ENCODE measurements around the gene AFG3L2.

The AFG3L2 gene

DNA sequence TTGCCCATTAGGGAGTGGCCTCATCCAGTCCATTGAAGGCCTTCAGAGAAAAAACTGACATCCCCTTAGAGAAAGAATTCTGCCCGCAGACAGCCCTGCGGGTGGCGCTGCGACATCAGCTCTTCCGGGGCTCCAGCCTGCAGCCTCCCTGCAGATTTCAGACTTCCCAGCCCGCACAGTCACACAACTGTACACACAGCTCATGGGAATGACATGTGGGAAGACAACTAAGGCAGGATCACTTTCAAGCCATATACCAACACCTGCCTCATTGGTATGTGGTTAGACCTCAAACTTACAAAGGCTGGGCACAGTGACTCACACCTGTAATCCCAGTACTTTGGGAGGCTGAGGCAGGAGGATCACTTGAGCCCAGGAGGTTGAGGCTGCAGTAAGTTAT is 93.8 kb downstream of the AFG3L2 start:
- Histone ChIP-seq H3K4me3 (ENCODE audit: low read depth, low read length) (no peak overlapping the region), H3K27me3 (replicated peaks) (no peaks in the 10 kb centered on the region), H3K27ac (peak overlapping the region; percentile 90), H3K36me3 (replicated peaks) (no peaks in the 10 kb centered on the region)
- peak; percentile 54 for DNase-seq
- in situ Hi-C loops (cut with HindIII; ENCODE audit: low pct_ligation_motif_present, low sequenced_read_pairs) = no loop called here
- TF ChIP-seq, protein P1, sequence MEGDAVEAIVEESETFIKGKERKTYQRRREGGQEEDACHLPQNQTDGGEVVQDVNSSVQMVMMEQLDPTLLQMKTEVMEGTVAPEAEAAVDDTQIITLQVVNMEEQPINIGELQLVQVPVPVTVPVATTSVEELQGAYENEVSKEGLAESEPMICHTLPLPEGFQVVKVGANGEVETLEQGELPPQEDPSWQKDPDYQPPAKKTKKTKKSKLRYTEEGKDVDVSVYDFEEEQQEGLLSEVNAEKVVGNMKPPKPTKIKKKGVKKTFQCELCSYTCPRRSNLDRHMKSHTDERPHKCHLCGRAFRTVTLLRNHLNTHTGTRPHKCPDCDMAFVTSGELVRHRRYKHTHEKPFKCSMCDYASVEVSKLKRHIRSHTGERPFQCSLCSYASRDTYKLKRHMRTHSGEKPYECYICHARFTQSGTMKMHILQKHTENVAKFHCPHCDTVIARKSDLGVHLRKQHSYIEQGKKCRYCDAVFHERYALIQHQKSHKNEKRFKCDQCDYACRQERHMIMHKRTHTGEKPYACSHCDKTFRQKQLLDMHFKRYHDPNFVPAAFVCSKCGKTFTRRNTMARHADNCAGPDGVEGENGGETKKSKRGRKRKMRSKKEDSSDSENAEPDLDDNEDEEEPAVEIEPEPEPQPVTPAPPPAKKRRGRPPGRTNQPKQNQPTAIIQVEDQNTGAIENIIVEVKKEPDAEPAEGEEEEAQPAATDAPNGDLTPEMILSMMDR (IDR thresholded peaks at IDR 0.05; ENCODE audit: low read depth, low read length, missing control alignments) = peak; percentile 64

DNA sequence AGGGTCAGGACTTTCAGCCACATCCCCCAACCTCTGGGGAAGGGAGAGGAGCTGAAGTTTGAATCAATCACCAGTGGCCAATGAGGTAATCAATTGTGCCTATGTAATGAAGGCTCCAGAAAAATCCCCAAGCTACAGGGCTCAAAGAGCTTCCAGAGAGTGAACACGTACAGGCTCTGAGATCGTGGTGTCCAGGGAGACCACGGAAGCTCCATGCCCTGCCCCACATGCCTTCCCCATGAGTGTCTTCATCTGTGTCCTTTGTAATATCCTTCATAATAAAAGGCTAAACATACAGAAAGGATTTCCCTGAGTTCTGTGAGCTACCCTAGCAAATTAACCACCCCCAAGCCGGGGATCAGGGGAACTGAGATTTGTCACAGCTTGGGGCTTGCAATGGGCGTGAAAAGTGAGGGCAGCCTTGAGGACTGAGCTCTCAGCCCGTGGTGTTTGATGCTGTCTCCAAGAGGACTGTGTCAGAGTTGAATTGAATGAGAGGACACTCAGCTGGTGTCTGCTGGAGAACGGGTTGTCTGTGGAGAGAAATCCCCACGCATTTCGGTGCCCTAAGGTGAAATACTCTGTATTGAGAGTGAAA is 94.5 kb downstream of the AFG3L2 start:
- Histone ChIP-seq H3K27ac (peak overlapping the region; percentile 90), H3K36me3 (replicated peaks) (no peaks in the 10 kb centered on the region), H3K4me3 (ENCODE audit: low read depth, low read length) (no peak overlapping the region), H3K27me3 (replicated peaks) (no peaks in the 10 kb centered on the region)
- TF ChIP-seq, protein P1 (IDR thresholded peaks at IDR 0.05; ENCODE audit: low read depth, low read length, missing control alignments) = no peak
- DNase-seq = peak; percentile 92
- in situ Hi-C loops (cut with HindIII; ENCODE audit: low pct_ligation_motif_present, low sequenced_read_pairs) = no loop called here

DNA sequence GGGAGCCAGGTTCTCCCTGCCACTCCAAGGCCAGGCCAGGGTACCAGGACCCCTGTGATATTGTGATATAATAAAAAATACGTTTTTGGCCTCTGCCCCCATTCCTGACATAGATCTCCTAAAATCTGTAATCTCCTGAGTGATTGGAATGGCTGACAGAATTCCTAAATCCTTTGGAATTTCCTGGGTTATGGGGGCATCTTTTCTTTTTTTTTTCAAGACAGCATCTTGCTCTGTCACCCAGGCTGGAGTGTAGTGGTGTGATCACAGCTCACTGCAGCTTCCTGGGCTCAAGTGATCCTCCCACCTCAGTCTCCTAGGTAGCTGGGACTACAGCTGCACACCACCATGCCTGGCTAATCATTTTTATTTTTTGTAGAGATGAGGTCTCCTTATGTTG is 95.2 kb downstream of the AFG3L2 start:
- H3K27ac ChIP-seq = peak overlapping the region; percentile 90
- no peak for DNase-seq
- no peak overlapping the region for H3K4me3 ChIP-seq (ENCODE audit: low read depth, low read length)
- H3K27me3 ChIP-seq (replicated peaks) = no peaks in the 10 kb centered on the region
- TF ChIP-seq, protein P1 (IDR thresholded peaks at IDR 0.05; ENCODE audit: low read depth, low read length, missing control alignments) = no peak
- no peaks in the 10 kb centered on the region for H3K36me3 ChIP-seq (replicated peaks)
- in situ Hi-C loops (cut with HindIII; ENCODE audit: low pct_ligation_motif_present, low sequenced_read_pairs) = no loop called here

DNA sequence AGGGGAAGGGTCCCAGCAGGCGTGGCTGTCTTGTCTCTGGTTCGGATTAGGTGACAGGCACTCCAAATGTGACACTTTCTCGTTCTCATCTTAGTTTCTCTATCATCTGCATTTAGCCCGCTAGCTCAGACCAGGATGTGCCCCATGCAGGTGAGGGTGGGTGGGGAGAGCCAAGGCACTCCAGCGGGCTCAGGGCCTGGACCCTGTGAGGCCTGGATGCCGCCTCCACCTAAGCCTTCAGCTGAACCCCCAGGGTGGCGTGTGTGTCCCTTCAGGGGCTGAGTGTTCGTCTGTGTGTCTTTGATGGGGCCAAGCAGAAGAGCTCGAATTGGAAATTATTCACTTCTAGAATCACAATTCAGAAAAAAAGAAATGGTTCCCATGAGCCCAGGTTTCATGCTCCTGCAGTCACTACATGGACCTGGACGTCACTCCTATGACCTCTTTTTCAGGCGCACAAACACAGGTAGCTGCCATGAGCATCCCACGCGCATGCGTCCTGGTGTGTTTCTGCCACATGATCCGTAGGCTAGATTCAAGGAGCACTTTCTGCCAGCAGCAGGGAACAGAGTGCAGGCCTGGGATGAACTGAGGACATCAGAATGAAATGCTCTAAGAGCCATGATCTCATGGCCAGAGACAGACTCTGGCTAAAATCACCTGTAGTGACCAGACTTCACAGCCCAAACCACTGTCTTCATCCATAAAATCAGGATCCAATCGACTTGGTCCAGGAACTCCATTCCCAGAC is 97.1 kb downstream of the AFG3L2 start:
- in situ Hi-C loops (cut with HindIII; ENCODE audit: low pct_ligation_motif_present, low sequenced_read_pairs) = no loop called here
- H3K27me3 ChIP-seq (replicated peaks) = no peaks in the 10 kb centered on the region
- TF ChIP-seq, protein P1 (IDR thresholded peaks at IDR 0.05; ENCODE audit: low read depth, low read length, missing control alignments) = no peak
- DNase-seq = no peak
- H3K4me3 ChIP-seq (ENCODE audit: low read depth, low read length) = no peak overlapping the region
- H3K27ac ChIP-seq = peak overlapping the region; percentile 91
- H3K36me3 ChIP-seq (replicated peaks) = no peaks in the 10 kb centered on the region

Measured in brain microvascular endothelial cell (primary cell).